GM23338 (cell line): Measurements from ENCODE around the gene OR11H7. TPM values are rescaled to one million over a fixed set of nuclear protein-coding genes. Genes with fewer than 3 reads are reported as not detected.

Experiments
- ATAC-seq: fragments of 200-7000 bp; cut with Tn5 transposase; 3 replicates; pipeline ENCODE4 v1.9.1; 2020
- DNase-seq: peaks from one replicate; pipeline ENCODE4 v3.0.0-alpha.2; 2015; ENCODE audit warnings: low spot score
- H2AFZ ChIP-seq: fragments of 200-600 bp; sonication (generic); 2 replicates; pipeline ENCODE4 v1.8.0; 2016; ENCODE audit warnings: antibody characterized with exemption, mild to moderate bottlenecking, moderate library complexity
- H3F3A ChIP-seq: fragments of 200-600 bp; sonication (generic); replicated peaks from 2 replicates; pipeline ENCODE4 v1.8.0; 2017; ENCODE audit warnings: antibody characterized with exemption, mixed run types, low read depth
- H3K27ac ChIP-seq: fragments of 200-600 bp; sonication (generic); 2 replicates; pipeline ENCODE4 v1.6.1; 2016; ENCODE audit warnings: low read depth
- H3K27me3 ChIP-seq: fragments of 200-600 bp; sonication (generic); 2 replicates; pipeline ENCODE4 v1.8.0; 2016; ENCODE audit warnings: mild to moderate bottlenecking, mixed run types, moderate library complexity; ENCODE audit not compliant: insufficient read depth
- H3K36me3 ChIP-seq: fragments of 200-600 bp; sonication (generic); 2 replicates; pipeline ENCODE4 v1.8.0; 2016; ENCODE audit warnings: mild to moderate bottlenecking; ENCODE audit not compliant: insufficient read depth
- H3K4me1 ChIP-seq: fragments of 200-600 bp; sonication (generic); 2 replicates; pipeline ENCODE4 v1.8.0; 2016; ENCODE audit warnings: mild to moderate bottlenecking, moderate library complexity; ENCODE audit not compliant: insufficient read depth
- H3K4me2 ChIP-seq: fragments of 200-600 bp; sonication (generic); 2 replicates; pipeline ENCODE4 v1.7.1; 2017; ENCODE audit warnings: mixed run types
- H3K4me3 ChIP-seq: fragments of 200-600 bp; sonication (generic); 2 replicates; pipeline ENCODE4 v1.6.1; 2016; ENCODE audit warnings: mixed run types
- H3K79me2 ChIP-seq: fragments of 200-600 bp; sonication (generic); replicated peaks from 2 replicates; pipeline ENCODE4 v1.8.0; 2017; ENCODE audit warnings: mild to moderate bottlenecking; ENCODE audit not compliant: insufficient read depth
- H3K9me2 ChIP-seq: fragments of 200-600 bp; sonication (generic); 2 replicates; pipeline ENCODE4 v1.8.0; 2017; ENCODE audit not compliant: insufficient read depth
- H4K20me1 ChIP-seq: fragments of 200-600 bp; sonication (generic); replicated peaks from 2 replicates; pipeline ENCODE4 v1.8.0; 2017; ENCODE audit warnings: mild to moderate bottlenecking; ENCODE audit not compliant: insufficient read depth
- H3K27ac Mint-ChIP-seq: 2 replicates; pipeline ENCODE4 v1.8.0; 2020; ENCODE audit warnings: inconsistent platforms, mild to moderate bottlenecking, moderate library complexity, mixed read lengths
- H3K27me3 Mint-ChIP-seq: 3 replicates; pipeline ENCODE4 v1.8.0; 2022; ENCODE audit warnings: low read depth, mild to moderate bottlenecking, moderate library complexity, mixed read lengths, inconsistent platforms; ENCODE audit not compliant: insufficient read depth, poor library complexity
- H3K36me3 Mint-ChIP-seq: 3 replicates; pipeline ENCODE4 v1.8.0; 2021; ENCODE audit warnings: low read depth, mild to moderate bottlenecking, inconsistent platforms, moderate library complexity, mixed read lengths
- H3K4me1 Mint-ChIP-seq: 3 replicates; pipeline ENCODE4 v1.8.0; 2020; ENCODE audit warnings: mild to moderate bottlenecking, inconsistent platforms, mixed read lengths
- H3K4me3 Mint-ChIP-seq: 3 replicates; pipeline ENCODE4 v1.8.0; 2021; ENCODE audit warnings: moderate library complexity, mild to moderate bottlenecking, inconsistent platforms, mixed read lengths
- H3K9me3 Mint-ChIP-seq: 3 replicates; pipeline ENCODE4 v1.8.0; 2020; ENCODE audit warnings: moderate library complexity, mild to moderate bottlenecking, inconsistent platforms, mixed read lengths
- CREB1 ChIP-seq: fragments of 250-450 bp; sonication (Bioruptor Pico); IDR thresholded peaks from 2 replicates; pipeline ENCODE4 v1.5.0; 2020; ENCODE audit warnings: low read depth, mild to moderate bottlenecking, moderate library complexity
- EZH2 ChIP-seq: fragments of 200-600 bp; sonication (generic); IDR thresholded peaks from one replicate; pipeline ENCODE4 v1.8.0; 2017; ENCODE audit warnings: antibody characterized with exemption, mild to moderate bottlenecking, low read depth; ENCODE audit not compliant: unreplicated experiment
- NANOG ChIP-seq: IDR thresholded peaks from 2 replicates; pipeline ENCODE4 v1.6.1; 2016; ENCODE audit warnings: antibody characterized with exemption, borderline replicate concordance
- POLR2AphosphoS5 ChIP-seq: IDR thresholded peaks from 2 replicates; pipeline ENCODE4 v1.6.1; 2016; ENCODE audit warnings: antibody characterized with exemption, low read depth
- REST ChIP-seq: IDR thresholded peaks from one replicate; pipeline ENCODE4 v1.6.1; 2018; ENCODE audit warnings: antibody characterized with exemption; ENCODE audit not compliant: unreplicated experiment
- STAT1 ChIP-seq: IDR thresholded peaks from one replicate; pipeline ENCODE4 v1.6.1; 2016; ENCODE audit warnings: antibody characterized with exemption; ENCODE audit not compliant: unreplicated experiment
- ZNF114 ChIP-seq: fragments of 250-450 bp; sonication (Bioruptor Pico); IDR thresholded peaks from 2 replicates; pipeline ENCODE4 v1.5.0; 2020; ENCODE audit warnings: mild to moderate bottlenecking, moderate library complexity
- polyA plus RNA-seq: library from polyadenylated mRNA; unstranded; fragments of >200 nt; fragmentation: Nextera tagmentation; extraction: Ambion mirVana; gene quantifications from 2 replicates; pipeline ENCODE4 v1.2.1, GENCODE V29; 2016
- total RNA-seq: library from RNA; depleted of rRNA; stranded (reverse); fragments of >200 nt; shearing (Covaris generic); gene quantifications from 2 replicates; pipeline ENCODE4 v1.2.3, GENCODE V29; 2014
- TF ChIP-seq, protein P1 (sequence below): fragments of 250-450 bp; sonication (Bioruptor Pico); IDR thresholded peaks from 2 replicates; pipeline ENCODE4 v1.5.0; 2020; ENCODE audit warnings: mild to moderate bottlenecking, moderate library complexity

Gene OR11H7
- total and polyA plus RNA-seq, 2 experiments from 2014 or later: not detected

DNA sequence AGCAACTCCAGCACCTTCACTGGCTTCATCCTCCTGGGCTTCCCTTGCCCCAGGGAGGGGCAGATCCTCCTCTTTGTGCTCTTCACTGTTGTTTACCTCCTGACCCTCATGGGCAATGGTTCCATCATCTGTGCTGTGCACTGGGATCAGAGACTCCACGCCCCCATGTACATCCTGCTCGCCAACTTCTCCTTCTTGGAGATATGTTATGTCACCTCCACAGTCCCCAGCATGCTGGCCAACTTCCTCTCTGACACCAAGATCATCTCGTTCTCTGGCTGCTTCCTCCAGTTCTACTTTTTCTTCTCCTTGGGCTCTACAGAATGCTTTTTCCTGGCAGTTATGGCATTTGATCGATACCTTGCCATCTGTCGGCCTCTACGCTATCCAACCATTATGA lies 31.3 kb upstream of the OR11H7 start (continued):
- TF ChIP-seq, protein P1, sequence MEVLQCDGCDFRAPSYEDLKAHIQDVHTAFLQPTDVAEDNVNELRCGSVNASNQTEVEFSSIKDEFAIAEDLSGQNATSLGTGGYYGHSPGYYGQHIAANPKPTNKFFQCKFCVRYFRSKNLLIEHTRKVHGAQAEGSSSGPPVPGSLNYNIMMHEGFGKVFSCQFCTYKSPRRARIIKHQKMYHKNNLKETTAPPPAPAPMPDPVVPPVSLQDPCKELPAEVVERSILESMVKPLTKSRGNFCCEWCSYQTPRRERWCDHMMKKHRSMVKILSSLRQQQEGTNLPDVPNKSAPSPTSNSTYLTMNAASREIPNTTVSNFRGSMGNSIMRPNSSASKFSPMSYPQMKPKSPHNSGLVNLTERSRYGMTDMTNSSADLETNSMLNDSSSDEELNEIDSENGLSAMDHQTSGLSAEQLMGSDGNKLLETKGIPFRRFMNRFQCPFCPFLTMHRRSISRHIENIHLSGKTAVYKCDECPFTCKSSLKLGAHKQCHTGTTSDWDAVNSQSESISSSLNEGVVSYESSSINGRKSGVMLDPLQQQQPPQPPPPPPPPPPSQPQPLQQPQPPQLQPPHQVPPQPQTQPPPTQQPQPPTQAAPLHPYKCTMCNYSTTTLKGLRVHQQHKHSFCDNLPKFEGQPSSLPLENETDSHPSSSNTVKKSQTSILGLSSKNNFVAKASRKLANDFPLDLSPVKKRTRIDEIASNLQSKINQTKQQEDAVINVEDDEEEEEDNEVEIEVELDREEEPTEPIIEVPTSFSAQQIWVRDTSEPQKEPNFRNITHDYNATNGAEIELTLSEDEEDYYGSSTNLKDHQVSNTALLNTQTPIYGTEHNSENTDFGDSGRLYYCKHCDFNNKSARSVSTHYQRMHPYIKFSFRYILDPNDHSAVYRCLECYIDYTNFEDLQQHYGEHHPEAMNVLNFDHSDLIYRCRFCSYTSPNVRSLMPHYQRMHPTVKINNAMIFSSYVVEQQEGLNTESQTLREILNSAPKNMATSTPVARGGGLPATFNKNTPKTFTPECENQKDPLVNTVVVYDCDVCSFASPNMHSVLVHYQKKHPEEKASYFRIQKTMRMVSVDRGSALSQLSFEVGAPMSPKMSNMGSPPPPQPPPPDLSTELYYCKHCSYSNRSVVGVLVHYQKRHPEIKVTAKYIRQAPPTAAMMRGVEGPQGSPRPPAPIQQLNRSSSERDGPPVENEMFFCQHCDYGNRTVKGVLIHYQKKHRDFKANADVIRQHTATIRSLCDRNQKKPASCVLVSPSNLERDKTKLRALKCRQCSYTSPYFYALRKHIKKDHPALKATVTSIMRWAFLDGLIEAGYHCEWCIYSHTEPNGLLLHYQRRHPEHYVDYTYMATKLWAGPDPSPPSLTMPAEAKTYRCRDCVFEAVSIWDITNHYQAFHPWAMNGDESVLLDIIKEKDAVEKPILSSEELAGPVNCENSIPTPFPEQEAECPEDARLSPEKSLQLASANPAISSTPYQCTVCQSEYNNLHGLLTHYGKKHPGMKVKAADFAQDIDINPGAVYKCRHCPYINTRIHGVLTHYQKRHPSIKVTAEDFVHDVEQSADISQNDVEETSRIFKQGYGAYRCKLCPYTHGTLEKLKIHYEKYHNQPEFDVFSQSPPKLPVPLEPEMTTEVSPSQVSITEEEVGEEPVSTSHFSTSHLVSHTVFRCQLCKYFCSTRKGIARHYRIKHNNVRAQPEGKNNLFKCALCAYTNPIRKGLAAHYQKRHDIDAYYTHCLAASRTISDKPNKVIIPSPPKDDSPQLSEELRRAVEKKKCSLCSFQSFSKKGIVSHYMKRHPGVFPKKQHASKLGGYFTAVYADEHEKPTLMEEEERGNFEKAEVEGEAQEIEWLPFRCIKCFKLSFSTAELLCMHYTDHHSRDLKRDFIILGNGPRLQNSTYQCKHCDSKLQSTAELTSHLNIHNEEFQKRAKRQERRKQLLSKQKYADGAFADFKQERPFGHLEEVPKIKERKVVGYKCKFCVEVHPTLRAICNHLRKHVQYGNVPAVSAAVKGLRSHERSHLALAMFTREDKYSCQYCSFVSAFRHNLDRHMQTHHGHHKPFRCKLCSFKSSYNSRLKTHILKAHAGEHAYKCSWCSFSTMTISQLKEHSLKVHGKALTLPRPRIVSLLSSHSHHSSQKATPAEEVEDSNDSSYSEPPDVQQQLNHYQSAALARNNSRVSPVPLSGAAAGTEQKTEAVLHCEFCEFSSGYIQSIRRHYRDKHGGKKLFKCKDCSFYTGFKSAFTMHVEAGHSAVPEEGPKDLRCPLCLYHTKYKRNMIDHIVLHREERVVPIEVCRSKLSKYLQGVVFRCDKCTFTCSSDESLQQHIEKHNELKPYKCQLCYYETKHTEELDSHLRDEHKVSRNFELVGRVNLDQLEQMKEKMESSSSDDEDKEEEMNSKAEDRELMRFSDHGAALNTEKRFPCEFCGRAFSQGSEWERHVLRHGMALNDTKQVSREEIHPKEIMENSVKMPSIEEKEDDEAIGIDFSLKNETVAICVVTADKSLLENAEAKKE (CRISPR knock-in tag): no peak
- TF ChIP-seq POLR2AphosphoS5: no peak
- no peak for TF ChIP-seq CREB1 (CRISPR knock-in tag)
- TF ChIP-seq STAT1: no peak
- TF ChIP-seq EZH2: no peak
- TF ChIP-seq NANOG: no peak

DNA sequence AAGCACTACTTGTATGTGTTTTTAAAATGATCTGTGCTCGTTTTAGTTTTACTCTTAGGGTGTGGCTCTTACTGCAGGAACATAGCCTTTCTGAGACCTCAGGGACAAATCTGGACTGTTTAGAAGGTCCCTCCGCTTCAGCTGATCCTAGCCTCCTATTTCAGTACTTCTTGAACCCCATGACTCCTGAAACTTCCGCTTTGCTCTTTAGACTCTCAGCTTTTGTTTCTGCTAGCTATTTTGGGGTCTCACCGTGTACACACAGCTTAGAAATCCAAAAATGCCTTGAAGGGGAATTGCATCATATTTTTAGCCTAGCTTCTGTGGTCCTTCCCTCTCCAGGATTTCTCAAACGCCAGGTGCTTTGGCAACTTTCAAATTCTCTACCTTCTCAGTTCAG lies 29.8 kb upstream of the OR11H7 start:
- H3K9me2 ChIP-seq: no peaks in the 10 kb centered on the region
- no peak overlapping the region for H3K4me2 ChIP-seq
- no peak overlapping the region for H3K4me3 ChIP-seq
- no peaks in the 10 kb centered on the region for H4K20me1 ChIP-seq
- no peak overlapping the region for H2AFZ ChIP-seq
- no peaks in the 10 kb centered on the region for H3K4me1 ChIP-seq
- TF ChIP-seq ZNF114 (CRISPR knock-in tag) (no peak), STAT1 (no peak), EZH2 (no peak), REST (no peak)
- no peaks in the 10 kb centered on the region for H3K79me2 ChIP-seq
- H3K9me3 Mint-ChIP-seq: peaks cover 88% of the 10 kb centered on the region
- H3K27me3 ChIP-seq: no peaks in the 10 kb centered on the region
- peaks cover 34% of the 10 kb centered on the region for H3K36me3 Mint-ChIP-seq
- H3K27ac ChIP-seq: no peak overlapping the region
- H3K4me3 Mint-ChIP-seq: no peak overlapping the region
- peaks cover 2% of the 10 kb centered on the region for H3K27me3 Mint-ChIP-seq
- no peak for DNase-seq
- H3K27ac Mint-ChIP-seq: no peak overlapping the region
- H3K4me1 Mint-ChIP-seq: no peaks in the 10 kb centered on the region
- H3F3A ChIP-seq: no peaks in the 10 kb centered on the region
- ATAC-seq: no peak
- peaks cover 5% of the 10 kb centered on the region; the same call in 1 of the 2 replicates for H3K36me3 ChIP-seq
